Measurements from ENCODE around the gene SLC25A17.
"Not testable (repeated sequence)": the region's sequence is repeated elsewhere in the genome, so short reads cannot be mapped to it uniquely, and the experiment has no call there.

Gene SLC25A17

DNA sequence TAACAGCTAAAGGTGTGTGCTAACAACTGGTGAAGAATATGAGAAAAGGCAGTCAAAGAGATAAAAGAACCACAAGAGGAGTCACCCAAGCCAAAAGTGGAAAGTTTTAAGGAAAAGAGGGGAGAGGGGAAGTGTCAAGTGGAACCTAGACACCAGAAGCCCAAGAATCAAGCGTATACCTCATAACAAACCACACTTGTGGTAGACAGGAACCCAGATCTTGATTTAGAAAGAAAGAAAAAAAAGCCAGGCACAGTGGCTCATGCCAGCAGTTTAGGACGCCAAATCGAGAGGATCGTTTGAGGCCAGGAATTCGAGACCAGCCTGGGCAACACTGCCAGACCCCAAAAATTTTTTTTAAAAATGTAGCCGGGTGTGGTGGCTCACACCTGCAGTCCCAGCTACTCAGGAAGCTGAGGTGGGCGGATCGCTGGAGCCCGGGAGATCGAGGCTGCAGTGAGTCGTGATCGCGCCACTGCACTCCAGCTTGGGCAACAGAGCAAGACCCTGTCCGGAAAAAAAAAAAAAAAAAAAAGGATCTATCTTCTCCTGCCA is 877 bp downstream of the SLC25A17 start:
- DNase-seq = no peak

DNA sequence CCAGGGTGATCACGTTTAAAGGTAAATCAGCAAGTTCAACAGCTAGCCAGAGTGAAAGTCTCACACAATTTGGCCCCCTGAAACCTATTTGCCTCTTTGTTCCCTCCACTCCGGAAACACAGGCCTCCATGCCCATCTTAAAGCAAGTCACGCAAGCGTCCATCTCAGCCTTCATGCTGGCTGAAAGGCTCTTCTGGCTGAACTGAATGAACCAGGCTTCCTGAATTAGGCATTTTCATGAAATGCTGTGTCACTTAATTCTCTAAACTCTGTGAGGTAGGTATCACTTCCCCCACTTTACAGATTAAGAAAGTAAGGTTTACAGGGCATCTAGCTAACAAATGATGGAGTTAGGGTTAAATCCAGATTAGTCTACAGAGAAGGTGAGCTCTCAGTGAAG is 1.4 kb downstream of the SLC25A17 start:
- DNase-seq = no peak

- DNase-seq = no peak
These were observed 5.2 kb downstream of the SLC25A17 start for GRCh38 chr22:40813912-40814315.

DNA sequence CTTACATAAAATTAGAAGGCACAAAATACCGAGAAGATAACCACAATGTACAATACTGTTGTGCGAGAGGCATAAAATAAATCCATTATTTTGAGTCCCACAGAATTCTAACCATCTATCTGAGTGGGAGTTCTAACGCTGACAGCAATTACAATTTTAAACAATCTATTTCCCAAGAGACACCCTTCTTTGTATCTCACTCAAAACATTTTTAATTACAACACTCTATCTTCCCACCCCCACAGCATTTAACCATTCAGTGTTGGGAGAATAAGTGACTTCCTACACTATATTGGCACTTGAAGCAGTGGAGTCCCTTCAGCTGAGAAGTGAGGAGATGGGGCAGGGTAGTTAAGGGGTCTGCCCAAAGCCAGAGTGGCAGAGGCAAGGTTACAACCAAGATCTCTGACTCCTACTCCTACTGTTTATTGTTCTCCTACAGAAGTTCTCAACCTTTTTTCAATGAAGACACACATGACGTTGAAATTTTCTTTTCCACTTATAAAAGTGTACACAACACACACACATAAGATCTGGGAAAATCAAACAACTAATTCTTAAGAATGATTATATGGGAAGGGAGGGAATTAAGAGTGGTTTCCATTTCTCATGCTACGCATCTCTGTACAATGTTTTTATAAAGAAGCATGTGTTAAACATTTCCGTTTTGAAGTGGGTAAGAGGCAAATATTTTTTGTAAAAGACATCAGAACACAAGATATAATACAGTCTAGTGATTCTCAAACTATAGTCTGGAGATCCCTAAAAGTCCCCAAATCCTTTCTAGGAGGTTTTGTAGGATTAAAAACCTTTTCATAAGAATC is 10.9 kb downstream of the SLC25A17 start:
- DNase-seq = peak; percentile 66

GRCh38 chr22:40806711-40807110 is 12.4 kb downstream of the SLC25A17 start:
- no peak for DNase-seq

GRCh38 chr22:40805699-40806203 is 13.4 kb downstream of the SLC25A17 start:
- DNase-seq = no peak

GRCh38 chr22:40805239-40805638 is 13.9 kb downstream of the SLC25A17 start:
- no peak for DNase-seq

GRCh38 chr22:40803321-40803720 is 15.8 kb downstream of the SLC25A17 start:
- DNase-seq = no peak

DNA sequence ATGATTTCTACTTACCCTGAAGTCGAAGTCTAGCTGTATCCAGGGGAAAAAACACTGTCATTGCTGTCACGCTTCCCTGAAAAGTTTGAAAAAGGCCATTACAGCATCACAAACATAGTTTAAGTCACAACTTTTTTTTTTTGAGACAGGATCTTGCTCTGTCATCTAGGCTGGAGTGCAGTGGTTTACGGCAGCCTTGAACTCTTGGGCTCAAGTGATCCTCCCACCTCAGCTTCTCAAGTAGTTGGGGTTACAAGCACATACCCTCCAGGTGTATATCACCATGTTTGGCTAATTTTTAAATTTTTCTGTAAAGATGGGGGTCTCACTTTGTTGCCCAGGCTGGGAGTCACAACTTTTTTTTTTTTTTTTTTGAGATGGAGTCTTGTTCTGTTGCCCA is 20.1 kb downstream of the SLC25A17 start:
- DNase-seq = no peak

DNA sequence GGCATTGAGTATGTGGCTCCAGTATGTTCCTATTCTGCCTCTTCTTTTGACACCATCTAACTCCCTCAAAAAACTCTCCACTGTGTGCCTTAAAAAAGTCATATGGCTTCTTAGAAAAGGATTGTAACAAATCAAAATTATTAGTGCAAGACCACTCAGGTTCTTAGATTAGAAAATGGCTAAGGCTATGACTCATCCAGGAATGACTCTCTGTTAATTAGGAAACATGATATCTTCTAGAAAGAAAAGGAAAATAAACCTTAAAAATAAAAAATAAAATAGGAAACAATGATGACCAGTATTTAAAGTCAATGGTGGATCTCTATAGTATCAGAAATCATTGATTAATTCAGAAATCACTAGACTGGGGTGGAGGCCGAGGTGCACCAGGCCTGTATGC is 21.7 kb downstream of the SLC25A17 start:
- DNase-seq = no peak

GRCh38 chr22:40792451-40792850 is 26.7 kb downstream of the SLC25A17 start:
- DNase-seq = no peak

- no peak for DNase-seq
These were observed 27.9 kb downstream of the SLC25A17 start for GRCh38 chr22:40791241-40791640.

GRCh38 chr22:40789131-40789530 is 30.0 kb downstream of the SLC25A17 start:
- DNase-seq = no peak

GRCh38 chr22:40782521-40782920 is 36.6 kb downstream of the SLC25A17 start:
- DNase-seq = no peak

DNA sequence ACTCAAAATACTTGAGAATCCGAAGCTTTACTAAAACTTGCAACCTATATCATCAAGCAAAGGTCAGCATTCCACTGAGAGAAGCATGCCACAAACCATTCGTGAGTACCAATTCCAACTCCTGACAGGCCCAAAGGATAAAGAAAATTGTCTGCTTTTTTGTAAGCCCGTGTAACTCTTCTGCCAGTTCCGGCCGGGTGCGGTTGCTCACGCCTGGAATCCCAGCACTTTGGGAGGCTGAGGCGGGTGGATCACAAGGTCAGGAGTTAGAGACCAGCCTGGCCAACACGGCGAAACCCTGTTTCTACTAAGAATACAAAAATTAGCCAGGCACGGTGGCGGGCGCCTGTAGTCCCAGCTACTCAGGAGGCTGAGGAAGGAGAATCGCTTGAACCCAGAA is 37.4 kb downstream of the SLC25A17 start:
- DNase-seq = not testable (repeated sequence)

DNA sequence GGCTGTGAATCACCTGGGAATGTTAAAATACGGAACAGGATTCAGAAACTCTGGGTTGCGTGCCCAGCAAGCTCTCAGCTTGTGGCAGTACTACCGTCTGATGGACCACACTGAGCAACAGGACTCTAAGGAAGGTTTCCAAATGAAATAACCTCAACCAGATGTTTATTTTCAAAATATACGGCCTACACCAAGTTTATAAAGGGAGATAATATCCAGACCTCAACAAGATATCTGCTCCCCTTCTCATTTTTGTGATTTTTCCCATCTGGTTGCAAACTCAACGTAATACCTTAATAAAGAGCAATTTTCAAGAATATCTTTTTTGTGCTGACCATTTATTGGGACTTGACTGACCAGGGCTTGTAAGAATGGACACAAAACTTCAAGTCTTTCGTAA is 49.4 kb downstream of the SLC25A17 start:
- no peak for DNase-seq

GRCh38 chr22:40768206-40768605 is 50.9 kb downstream of the SLC25A17 start:
- DNase-seq = no peak

DNA sequence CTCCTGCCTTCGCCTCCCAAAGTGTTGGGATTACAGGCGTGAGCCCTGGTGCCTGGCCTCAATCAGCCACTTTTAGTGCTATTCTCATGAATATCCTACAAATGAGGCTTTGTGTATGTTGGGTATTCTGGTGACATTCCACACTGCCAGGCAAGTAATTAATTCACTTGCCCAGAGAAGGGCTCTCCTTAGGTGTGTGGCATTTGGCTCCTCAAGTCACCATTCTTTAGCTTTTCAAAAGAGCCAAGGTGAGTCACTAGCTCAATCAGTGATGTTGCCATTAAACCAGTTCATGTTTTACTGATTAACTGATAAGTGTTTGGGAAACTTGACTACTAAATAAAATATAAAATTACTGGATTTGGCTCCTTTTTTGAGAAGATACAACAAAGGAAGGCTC is 52.2 kb downstream of the SLC25A17 start:
- no peak for DNase-seq

- no peak for DNase-seq
These were observed 54.2 kb downstream of the SLC25A17 start for GRCh38 chr22:40764763-40765441.

DNA sequence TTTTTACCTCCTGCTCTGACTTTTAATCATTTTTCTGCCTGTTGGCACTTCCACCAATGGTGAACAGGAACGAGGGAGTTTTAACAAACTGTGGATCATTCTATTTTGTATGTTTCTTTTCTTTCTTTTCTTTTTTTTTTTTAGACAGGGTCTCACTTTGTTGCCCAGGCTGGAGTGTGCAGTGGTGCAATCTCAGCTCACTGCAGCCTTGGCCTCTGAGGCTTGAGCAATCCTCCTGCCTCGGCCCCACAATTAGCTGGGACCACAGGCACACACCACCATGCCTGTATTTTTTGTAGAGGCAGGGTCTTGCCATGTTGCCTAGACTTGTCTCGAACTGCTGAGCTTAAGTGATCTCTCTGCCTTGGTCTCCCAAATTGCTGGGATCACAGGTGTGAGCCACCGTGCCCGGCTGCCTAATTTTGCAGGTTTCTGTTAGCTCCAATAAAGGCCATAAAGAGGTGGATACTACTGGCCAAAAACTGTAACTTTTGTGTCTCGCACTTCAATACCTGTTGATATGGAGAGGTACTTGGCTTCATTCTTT is 59.8 kb downstream of the SLC25A17 start:
- DNase-seq = no peak

GRCh38 chr22:40758851-40759250 is 60.3 kb downstream of the SLC25A17 start:
- not testable (repeated sequence) for DNase-seq

GRCh38 chr22:40758390-40758789 is 60.8 kb downstream of the SLC25A17 start:
- DNase-seq = peak; percentile 18

- DNase-seq = no peak
These were observed 62.1 kb downstream of the SLC25A17 start for GRCh38 chr22:40757071-40757470.

DNA sequence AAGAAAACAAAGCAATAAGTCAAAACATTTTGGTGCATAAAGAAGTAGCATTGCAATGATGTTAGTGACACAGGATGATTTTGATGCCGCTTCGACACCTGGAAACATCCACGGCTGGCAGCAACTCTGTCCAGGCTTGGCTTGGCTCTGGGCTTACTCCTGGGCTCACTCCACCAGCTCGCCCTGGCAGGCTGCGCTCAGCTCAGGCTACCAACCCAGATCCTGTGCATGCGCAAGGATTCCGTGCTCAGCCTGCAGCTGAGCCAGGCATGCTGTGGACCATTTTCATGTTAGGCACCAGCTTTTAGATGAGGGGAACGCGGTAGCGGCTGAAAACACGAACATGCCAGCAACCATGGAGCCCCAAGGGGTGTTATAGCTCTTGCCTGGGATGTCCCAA is 66.0 kb downstream of the SLC25A17 start:
- no peak for DNase-seq
